ENCODE results near the gene ATG4C. TPM values are rescaled to one million over a fixed set of nuclear protein-coding genes. Genes with fewer than 3 reads are reported as not detected.
"Not testable (repeated sequence)": the region's sequence is repeated elsewhere in the genome, so short reads cannot be mapped to it uniquely, and the experiment has no call there.

The ATG4C gene
- total RNA-seq, 1 experiment from 2014 or later, result 13.1 TPM

DNA sequence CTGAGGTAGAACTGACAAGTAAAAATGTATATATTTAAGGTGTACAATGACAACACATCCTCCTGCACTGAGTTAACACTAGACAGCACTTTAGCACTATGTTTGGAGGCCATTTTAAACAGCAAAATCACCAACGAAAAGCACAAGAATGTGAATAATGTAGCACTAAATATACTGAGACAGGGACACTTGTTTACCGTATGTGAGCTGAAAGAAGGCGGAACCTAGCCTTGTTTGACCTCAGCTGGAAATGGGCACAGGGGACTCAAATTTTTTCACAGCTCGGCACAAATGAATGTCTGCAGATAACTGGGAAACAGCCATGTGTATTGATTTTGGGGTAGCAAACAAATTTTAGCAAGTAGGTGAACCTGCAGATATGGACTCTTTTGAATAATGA is 18.0 kb upstream of the ATG4C start:
- no peaks in the 10 kb centered on the region for H3K27me3 ChIP-seq (ENCODE audit: insufficient read depth, low read length)
- no peak overlapping the region for H2BK120ac ChIP-seq (ENCODE audit: low read depth, low read length, poor library complexity, severe bottlenecking)
- H3K14ac ChIP-seq (ENCODE audit: insufficient read depth, low read length), result no peak overlapping the region
- H3K56ac ChIP-seq (ENCODE audit: insufficient read length, low read depth, low read length), result no peak overlapping the region
- no peak overlapping the region for H3K4ac ChIP-seq (ENCODE audit: low read depth, low read length)
- H2BK12ac ChIP-seq (ENCODE audit: insufficient read length, low read depth, low read length), result no peak overlapping the region
- Mint-ChIP-seq H3K9me3 (peaks cover 11 to 14% of the 10 kb centered on the region in 2 experiments), H3K27ac (peak overlapping the region in 1 of 3 experiments; percentile 12; a peak in 2 of 7 replicates), H3K27me3 (ENCODE audit: low read depth) (no peaks in the 10 kb centered on the region; the same call in 1 of the 2 replicates), H3K36me3 (ENCODE audit: insufficient read depth in 1 of 3, low read depth in 3 of 3) (peaks cover 9 to 12% (median 10%) of the 10 kb centered on the region in 3 experiments), H3K4me1 (peaks cover 8 to 11% of the 10 kb centered on the region in 2 experiments; a peak in 3 of 4 replicates), H3K4me3 (no peak overlapping the region)
- H3K9me3 ChIP-seq (ENCODE audit: control insufficient read depth, low read depth, low read length), result no peaks in the 10 kb centered on the region
- WGBS (ENCODE audit: extremely low coverage, insufficient read length, low lambda C conversion rate), result no CpG with 5 or more reads among the region's 4 CpGs
- no peaks in the 10 kb centered on the region for H3K79me1 ChIP-seq (ENCODE audit: insufficient read depth, low read depth, low read length, poor library complexity, severe bottlenecking)
- H4K20me1 ChIP-seq (ENCODE audit: control insufficient read depth, insufficient read depth, insufficient read length), result no peaks in the 10 kb centered on the region
- no peak overlapping the region for H3T11ph ChIP-seq (ENCODE audit: low read length)
- no peak for DNase-seq
- TF ChIP-seq, protein P1, sequence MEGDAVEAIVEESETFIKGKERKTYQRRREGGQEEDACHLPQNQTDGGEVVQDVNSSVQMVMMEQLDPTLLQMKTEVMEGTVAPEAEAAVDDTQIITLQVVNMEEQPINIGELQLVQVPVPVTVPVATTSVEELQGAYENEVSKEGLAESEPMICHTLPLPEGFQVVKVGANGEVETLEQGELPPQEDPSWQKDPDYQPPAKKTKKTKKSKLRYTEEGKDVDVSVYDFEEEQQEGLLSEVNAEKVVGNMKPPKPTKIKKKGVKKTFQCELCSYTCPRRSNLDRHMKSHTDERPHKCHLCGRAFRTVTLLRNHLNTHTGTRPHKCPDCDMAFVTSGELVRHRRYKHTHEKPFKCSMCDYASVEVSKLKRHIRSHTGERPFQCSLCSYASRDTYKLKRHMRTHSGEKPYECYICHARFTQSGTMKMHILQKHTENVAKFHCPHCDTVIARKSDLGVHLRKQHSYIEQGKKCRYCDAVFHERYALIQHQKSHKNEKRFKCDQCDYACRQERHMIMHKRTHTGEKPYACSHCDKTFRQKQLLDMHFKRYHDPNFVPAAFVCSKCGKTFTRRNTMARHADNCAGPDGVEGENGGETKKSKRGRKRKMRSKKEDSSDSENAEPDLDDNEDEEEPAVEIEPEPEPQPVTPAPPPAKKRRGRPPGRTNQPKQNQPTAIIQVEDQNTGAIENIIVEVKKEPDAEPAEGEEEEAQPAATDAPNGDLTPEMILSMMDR (conservative IDR thresholded peaks at IDR 0.05), result no peak
- H3K4me1 ChIP-seq (ENCODE audit: insufficient read depth, low read length), result no peaks in the 10 kb centered on the region
- H3K23ac ChIP-seq (ENCODE audit: insufficient read length, low read depth, low read length), result no peak overlapping the region
- no peaks in the 10 kb centered on the region for H3K79me2 ChIP-seq (ENCODE audit: insufficient read depth, low read length)
- no peak overlapping the region for H2AK5ac ChIP-seq (ENCODE audit: insufficient read length, low read length)
- no peak overlapping the region for H3K27ac ChIP-seq (ENCODE audit: insufficient read length, low read depth, low read length)
- no peak overlapping the region for H2AFZ ChIP-seq (ENCODE audit: low read length)
- no peak overlapping the region for H4K5ac ChIP-seq (ENCODE audit: insufficient read length, low read depth, low read length)
- H4K91ac ChIP-seq (ENCODE audit: insufficient read length, low read depth, low read length), result no peak overlapping the region
- no peak overlapping the region for H3K9ac ChIP-seq (ENCODE audit: extremely low read depth, insufficient read length, low read length)
- no peaks in the 10 kb centered on the region for H3K23me2 ChIP-seq (ENCODE audit: insufficient read length, low read depth, low read length, poor library complexity, severe bottlenecking)
- no peak overlapping the region for H2BK15ac ChIP-seq (ENCODE audit: low read depth, low read length)
- no peak overlapping the region for H2BK5ac ChIP-seq (ENCODE audit: insufficient read length, low read length)
- no peak overlapping the region for H4K8ac ChIP-seq (replicated peaks; ENCODE audit: insufficient read length, low read depth, low read length)
- no peak overlapping the region for H2BK20ac ChIP-seq (ENCODE audit: low read depth, low read length, poor library complexity, severe bottlenecking)
- no peak overlapping the region for H3K18ac ChIP-seq (ENCODE audit: insufficient read length, low read depth, low read length)
- no peak overlapping the region for H3K4me2 ChIP-seq (ENCODE audit: insufficient read depth, insufficient read length, low read length)

DNA sequence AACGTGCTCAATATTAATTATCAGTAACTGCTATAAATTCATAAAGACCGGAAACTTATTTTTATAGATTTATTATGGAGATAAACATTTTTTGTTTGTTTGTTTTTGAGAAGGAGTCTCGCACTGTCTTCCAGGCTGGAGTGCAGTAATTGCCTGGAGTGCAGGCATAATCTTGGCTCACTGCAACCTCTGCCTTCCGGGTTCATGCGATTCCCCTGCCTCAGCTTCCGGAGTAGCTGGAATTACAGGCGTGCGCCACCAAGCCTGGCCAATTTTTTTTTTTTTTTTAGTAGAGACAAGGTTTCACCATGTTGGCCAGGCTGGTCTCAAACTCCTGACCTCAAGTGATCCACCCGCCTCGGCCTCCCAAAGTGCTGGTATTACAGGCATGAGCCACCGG is 15.4 kb upstream of the ATG4C start:
- H3K4me1 ChIP-seq (ENCODE audit: insufficient read depth, low read length); H2AFZ ChIP-seq (ENCODE audit: low read length); H3K27ac ChIP-seq (ENCODE audit: insufficient read length, low read depth, low read length); H4K5ac ChIP-seq (ENCODE audit: insufficient read length, low read depth, low read length); H3K36me3 Mint-ChIP-seq (ENCODE audit: insufficient read depth in 1 of 3, low read depth in 3 of 3); H4K91ac ChIP-seq (ENCODE audit: insufficient read length, low read depth, low read length); H3K4me3 Mint-ChIP-seq; H3K14ac ChIP-seq (ENCODE audit: insufficient read depth, low read length); H3K27me3 Mint-ChIP-seq (ENCODE audit: low read depth); H3K4me2 ChIP-seq (ENCODE audit: insufficient read depth, insufficient read length, low read length); H3T11ph ChIP-seq (ENCODE audit: low read length); H3K79me1 ChIP-seq (ENCODE audit: insufficient read depth, low read depth, low read length, poor library complexity, severe bottlenecking); H2AK5ac ChIP-seq (ENCODE audit: insufficient read length, low read length); H3K9me3 ChIP-seq (ENCODE audit: control insufficient read depth, low read depth, low read length); H2BK20ac ChIP-seq (ENCODE audit: low read depth, low read length, poor library complexity, severe bottlenecking); DNase-seq; H3K23me2 ChIP-seq (ENCODE audit: insufficient read length, low read depth, low read length, poor library complexity, severe bottlenecking); H4K20me1 ChIP-seq (ENCODE audit: control insufficient read depth, insufficient read depth, insufficient read length); H3K9ac ChIP-seq (ENCODE audit: extremely low read depth, insufficient read length, low read length); H3K9me3 Mint-ChIP-seq; H4K8ac ChIP-seq (replicated peaks; ENCODE audit: insufficient read length, low read depth, low read length); H2BK15ac ChIP-seq (ENCODE audit: low read depth, low read length); H2BK5ac ChIP-seq (ENCODE audit: insufficient read length, low read length); H3K56ac ChIP-seq (ENCODE audit: insufficient read length, low read depth, low read length); H3K27me3 ChIP-seq (ENCODE audit: insufficient read depth, low read length); H2BK12ac ChIP-seq (ENCODE audit: insufficient read length, low read depth, low read length); H3K4ac ChIP-seq (ENCODE audit: low read depth, low read length); H2BK120ac ChIP-seq (ENCODE audit: low read depth, low read length, poor library complexity, severe bottlenecking); H3K79me2 ChIP-seq (ENCODE audit: insufficient read depth, low read length); H3K27ac Mint-ChIP-seq; H3K23ac ChIP-seq (ENCODE audit: insufficient read length, low read depth, low read length); H3K18ac ChIP-seq (ENCODE audit: insufficient read length, low read depth, low read length): not testable (repeated sequence)
- peaks cover 8 to 11% of the 10 kb centered on the region in 2 experiments; a peak in 3 of 4 replicates for H3K4me1 Mint-ChIP-seq
- no CpG with 5 or more reads among the region's 11 CpGs for WGBS (ENCODE audit: extremely low coverage, insufficient read length, low lambda C conversion rate)

Data from H9 (cell line).